Fibroblast of skin of right biceps (primary cell): ENCODE results near the gene PCGF6.
"Not testable (repeated sequence)": the region's sequence is repeated elsewhere in the genome, so short reads cannot be mapped to it uniquely, and the experiment has no call there.

Experiments used
- DNase-seq: peaks from one replicate; pipeline ENCODE4 v3.0.0-alpha.2; 2013

The PCGF6 gene, protein sequence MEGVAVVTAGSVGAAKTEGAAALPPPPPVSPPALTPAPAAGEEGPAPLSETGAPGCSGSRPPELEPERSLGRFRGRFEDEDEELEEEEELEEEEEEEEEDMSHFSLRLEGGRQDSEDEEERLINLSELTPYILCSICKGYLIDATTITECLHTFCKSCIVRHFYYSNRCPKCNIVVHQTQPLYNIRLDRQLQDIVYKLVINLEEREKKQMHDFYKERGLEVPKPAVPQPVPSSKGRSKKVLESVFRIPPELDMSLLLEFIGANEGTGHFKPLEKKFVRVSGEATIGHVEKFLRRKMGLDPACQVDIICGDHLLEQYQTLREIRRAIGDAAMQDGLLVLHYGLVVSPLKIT

DNA sequence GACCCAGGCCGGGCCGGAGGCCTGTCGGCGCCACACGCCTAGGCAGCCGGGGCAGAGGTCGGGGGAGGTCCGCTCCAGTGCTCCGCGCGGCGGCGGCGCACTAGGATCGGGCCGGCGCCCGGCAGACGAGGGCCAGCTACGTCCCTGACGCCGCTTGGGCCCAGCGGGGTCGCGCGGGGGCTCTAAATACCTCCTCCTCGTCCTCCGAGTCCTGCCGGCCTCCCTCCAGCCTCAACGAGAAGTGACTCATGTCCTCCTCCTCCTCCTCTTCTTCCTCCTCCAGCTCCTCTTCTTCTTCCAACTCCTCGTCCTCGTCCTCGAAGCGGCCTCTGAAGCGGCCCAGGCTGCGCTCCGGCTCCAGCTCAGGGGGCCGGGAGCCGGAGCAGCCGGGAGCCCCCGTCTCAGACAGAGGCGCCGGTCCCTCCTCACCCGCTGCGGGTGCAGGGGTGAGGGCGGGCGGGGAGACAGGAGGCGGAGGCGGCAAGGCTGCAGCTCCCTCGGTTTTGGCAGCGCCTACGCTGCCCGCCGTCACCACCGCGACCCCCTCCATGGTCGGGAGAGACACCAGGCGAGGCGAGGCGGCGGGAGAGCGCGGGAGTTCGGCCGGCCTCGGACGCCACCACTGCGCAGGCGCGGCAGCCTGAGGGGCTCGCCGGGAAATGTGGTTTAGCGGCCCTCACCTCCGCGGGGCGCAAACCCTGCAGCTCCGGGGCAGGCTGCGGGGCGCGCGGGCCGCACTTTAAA, at the start of gene PCGF6:
Gene PCGF6 (minus strand): TSS at position 624 of the 744 bp plus-strand sequence. CDS start 74 bp downstream, at position 550.
- peak; percentile 86 for DNase-seq

DNA sequence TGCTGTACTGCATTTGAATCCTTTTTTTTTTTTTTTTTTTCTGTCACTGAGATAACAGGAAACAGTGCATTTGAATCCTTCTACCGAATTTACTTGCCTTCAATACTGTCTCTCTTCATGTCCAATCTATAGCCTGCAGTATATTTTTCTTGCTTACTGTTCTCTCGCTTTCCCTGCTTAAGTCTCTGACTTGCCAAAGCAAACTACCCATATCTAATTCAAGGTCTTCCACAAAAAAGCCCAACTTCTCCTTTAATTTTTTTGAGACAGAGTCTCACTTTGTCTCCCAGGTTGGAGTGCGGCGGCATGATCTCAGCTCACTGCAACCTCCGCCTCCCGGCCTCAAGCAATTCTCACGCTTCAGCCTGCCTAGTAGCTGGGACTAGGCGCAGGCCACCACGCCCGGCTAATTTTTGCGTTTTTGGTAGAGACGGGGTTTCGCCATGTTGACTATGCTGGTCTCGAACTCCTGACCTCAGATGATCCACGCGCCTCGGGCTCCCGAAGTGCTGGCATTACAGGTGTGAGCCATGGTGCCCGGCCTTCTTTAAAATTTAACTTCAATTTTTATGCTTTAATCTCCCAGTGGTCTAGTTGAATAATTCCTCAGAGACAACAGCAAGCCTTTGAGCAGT, 46.4 kb upstream of the PCGF6 start:
- DNase-seq = no peak

DNA sequence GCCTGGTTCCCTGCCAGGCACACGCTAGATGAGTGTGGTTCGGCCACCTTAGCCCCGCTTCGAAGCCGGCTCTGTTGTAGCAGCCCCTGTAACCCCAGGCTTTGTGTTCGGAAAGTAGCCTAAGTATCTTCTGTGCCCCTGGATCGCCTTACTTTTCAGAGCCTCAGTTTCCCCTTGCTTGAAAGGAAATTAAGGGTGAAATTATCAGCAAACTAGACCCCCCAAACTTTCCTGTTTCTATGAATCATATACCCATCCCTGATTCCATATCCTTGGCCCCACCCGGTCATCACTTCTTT, 45.8 kb upstream of the PCGF6 start:
- no peak for DNase-seq

DNA sequence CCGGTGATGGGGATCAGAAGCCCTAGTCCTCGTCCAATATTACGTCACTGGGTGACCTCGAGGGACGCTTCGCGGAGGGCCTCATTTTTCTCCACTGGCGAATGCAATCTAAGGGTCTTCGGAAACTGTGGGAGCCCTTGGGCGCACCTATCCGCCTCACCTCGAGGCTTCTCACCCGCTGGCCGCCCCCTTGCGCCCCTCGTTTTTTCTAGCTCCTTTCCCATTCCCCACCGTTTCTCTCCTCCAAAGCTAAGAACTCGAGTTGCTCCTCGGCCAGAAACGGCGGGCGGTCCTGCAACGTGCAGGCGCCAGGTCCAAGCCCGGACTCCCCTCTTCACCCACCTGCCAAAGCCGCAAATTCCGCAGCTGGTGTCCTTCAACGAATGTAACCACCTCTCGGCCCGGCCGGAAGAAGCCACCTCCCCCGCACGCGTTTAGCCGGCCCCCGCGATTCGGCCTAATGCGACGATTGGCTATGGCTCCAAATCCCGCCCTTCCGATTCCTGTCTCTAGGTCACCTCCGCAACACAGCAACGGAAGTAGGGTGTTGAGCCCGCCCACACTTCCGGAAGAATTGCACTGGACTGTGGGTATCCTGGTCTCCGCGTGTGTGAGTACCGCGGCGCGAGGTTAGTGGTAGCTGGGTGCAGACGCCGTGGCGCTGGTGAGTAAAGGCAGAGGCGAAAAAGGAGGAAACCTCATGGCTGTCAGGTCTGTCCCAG, 45.3 kb upstream of the PCGF6 start, which contains the start of the genes ATP5MK and PDCD11:
Gene ATP5MK (minus strand): TSS at position 409 of the 722 bp plus-strand sequence. CDS start 4,018 bp downstream, outside the sequence.
Gene PDCD11 (plus strand): TSS at position 560 of the 722 bp plus-strand sequence. CDS start 1,801 bp downstream, outside the sequence.
- peak; percentile 97 for DNase-seq

DNA sequence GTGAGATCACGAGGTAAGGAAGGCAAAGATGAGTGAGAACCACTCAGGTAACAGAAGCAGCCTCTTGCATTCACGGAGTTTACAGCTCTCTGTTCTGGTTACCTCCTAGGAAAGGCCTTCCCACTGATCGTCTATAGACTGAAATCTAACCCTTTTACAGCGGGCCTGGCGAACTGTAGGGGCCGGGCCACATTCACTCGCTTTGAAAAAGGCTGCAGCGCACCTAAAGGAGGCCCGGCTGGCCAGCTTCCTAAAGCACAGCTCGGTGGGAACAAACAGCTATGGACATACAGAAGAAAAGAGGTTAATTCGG, 44.8 kb upstream of the PCGF6 start:
- no peak for DNase-seq

DNA sequence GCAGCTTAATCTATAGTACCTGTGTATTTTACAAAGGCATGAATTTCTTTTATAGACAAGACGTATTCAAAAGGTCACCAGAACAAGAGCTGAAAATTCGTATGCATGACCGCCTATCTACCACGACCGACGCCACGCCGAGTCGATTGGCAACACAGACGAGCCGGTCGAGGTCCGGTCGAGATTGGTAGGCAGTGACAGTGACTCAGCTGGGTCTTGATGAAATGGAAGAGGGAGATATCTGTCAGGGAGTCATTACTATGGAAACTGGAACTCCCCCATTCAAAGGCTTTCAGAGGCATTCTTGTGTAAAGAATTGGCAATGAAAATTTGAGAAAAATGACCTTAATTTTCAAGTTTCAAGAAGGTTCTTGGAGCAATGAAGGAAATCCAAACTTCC, 43.2 kb upstream of the PCGF6 start:
- DNase-seq = no peak

DNA sequence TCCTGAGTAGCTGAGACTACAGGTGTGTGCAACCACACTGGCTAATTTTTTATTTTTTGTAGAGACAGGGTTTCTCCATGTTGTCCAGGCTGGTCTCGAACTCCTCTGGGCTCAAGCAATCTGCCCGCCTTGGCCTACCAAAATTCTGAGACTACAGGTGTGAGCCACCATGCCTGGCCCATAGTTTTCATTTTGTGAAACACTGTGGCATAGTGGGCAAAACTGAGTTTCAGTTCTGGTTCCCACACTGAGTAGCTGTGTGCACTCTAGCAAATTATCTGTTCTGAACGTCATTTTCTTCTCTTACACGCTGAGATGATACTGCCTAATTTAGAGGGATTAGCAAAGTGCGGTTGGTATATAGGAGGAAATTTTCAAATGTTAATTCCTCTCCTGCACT, 31.8 kb upstream of the PCGF6 start:
- no peak for DNase-seq

DNA sequence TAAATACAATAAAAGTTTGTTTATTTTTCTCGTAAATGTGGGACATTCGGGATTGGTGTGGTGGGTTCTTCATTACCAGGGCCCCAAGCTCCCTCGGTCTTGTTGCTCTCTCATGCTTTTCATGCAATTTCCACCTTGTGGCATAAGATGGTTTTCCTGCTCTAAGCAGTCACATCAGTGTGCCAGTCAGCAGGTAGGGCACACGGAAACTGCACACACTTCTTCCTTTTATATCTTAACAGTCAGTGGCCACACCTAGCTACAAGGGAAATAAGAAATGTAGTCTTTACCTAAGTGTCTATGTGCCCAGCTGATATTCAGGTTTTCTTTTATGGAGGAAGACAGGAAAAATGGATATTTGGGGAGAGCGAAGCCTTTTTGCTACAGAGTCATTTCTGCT, 23.3 kb upstream of the PCGF6 start:
- no peak for DNase-seq

DNA sequence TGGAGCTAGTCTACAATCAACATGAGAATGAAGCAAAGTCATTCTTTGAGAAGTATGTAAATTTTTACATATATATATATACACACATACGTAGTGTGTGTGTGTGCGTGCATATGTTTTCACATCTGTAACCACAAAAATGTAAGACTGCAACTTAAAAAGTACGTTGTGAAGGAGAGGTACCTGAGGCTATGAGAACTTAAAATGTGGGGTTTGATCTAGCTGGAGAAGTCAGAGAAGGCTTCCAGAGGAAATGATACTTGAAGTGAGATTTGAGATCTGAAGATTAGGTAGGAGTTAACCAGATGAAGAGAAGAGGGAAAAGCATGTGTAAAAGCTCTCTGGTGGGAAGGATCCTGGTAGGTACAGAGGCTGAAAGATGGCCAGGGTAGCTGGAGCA, 22.6 kb upstream of the PCGF6 start:
- no peak for DNase-seq

DNA sequence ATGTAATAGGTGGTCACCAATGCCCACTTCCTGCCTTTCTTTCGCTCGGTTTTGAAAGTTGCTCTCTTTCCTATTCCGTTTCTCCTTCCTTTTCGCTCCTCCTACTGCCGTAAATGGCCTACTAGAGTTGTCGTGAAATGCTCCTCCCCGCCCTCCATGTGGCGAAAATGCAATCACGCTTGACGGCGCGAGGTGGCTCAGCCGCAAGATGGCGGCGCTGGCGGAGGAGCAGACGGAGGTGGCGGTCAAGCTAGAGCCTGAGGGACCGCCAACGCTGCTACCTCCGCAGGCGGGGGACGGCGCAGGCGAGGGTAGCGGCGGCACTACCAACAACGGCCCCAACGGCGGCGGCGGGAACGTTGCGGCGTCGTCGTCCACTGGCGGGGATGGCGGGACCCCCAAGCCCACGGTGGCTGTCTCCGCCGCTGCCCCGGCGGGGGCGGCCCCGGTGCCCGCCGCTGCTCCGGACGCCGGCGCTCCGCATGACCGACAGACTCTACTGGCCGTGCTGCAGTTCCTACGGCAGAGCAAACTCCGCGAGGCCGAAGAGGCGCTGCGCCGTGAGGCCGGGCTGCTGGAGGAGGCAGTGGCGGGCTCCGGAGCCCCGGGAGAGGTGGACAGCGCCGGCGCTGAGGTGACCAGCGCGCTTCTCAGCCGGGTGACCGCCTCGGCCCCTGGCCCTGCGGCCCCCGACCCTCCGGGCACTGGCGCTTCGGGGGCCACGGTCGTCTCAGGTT, 17.0 kb upstream of the PCGF6 start, which contains the start of gene TAF5:
Gene TAF5 (plus strand): TSS at position 195 of the 737 bp plus-strand sequence. CDS start 14 bp downstream, at position 209.
- peak; percentile 97 for DNase-seq

DNA sequence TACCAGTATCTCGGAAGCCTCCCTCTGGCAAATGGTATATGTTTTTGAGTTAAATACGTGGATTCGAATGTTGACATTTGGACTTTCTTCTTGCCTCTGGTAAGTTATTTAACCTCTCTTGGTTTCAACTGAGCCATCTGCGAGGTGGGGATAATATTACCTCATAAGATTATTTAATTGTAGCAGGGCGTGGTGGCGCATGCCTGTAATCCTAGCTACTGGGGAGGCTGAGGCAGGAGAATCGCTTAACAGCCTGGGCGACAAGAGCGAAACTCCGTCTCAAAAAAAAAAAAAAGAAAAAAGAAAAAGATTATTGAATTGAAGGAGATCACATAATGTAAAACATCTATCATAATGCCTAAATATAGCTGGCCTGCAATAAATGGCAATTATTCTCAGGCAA, 16.4 kb upstream of the PCGF6 start:
- DNase-seq = peak; percentile 4

DNA sequence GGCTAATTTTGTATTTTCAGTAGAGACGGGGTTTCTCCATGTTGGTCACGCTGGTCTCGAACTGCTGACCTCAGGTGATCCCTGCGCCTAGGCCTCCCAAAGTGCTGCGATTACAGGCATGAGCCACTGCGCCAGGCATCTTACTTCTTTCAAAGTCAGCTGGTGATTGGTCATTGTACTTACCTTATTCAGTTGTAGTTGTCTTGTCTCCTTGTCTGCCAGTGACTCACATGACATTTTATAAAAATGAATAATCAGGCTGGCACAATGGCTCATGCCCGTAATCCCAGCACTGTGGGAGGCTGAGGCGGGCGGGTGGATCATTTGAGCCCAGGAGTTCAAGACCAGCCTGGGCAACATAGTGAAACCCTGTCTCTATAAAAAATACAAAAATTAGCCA, 9.9 kb upstream of the PCGF6 start:
- not testable (repeated sequence) for DNase-seq

DNA sequence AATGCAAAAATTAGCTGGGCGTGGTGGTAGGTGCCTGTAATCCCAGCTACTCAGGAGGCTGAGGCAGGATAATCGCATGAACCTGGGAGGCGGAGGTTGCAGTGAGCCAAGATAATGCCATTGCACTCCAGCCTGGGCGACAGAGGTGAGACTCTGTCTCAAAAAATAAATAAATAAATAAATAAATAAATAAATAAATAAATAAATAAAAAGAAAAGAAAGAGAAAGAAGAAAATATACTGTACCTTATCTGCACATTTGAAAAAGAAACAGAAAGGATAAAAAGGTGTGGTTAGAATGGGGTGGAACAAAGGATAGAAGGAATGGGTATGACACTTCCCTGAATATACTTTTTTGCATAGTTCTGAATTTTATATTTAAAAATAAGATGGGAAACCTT, 8.6 kb upstream of the PCGF6 start:
- not testable (repeated sequence) for DNase-seq

DNA sequence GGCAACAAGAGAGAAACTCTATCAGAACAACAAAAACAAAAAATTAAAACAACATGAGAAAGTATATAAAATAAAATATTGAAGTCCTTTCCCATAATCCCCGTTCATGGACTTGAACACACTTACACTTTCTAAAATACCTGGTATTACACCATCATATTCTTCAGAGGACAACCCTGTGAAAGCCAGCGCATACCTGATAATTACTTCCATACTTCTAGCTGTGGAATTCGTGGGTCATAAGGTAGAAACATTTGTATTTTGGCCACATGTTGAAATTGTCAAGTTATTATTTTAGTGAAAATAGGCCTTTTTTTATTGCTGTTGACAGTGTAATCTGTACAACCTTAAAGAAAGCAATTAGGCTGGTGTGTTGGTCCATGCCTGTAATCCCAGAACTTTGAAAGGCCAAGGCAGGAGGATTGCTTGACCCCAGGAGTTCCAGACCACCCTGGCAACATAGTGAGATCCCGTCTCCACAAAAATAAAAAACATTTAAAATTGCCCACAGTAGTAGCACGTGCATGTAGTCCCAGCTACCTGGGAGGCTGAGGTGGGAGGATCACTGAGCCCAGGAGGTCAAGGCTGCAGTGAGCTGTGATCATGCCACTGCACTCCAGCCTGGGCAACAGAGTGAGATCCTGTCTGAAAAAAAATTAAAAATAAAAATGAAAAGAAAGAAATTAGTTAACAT, 5.1 kb upstream of the PCGF6 start:
- no peak for DNase-seq

DNA sequence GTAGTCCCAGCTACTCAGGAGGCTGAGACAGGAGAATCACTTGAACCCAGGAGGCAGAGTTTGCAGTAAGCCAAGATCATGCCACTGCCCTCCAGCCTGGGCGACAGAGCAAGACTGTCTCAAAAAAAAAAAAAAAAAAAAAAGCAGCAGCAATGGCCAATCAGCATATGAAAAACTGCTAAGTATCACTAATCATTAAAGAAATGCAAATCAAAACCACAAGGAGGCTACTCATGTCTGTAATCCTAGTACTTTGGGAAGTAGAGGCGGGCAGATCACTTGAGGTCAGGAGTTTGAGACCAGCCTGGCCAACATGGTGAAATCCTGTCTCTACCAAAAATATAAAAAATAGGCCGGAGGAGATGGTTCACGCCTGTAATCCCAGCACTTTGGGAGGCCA, 3.6 kb upstream of the PCGF6 start:
- DNase-seq = not testable (repeated sequence)

DNA sequence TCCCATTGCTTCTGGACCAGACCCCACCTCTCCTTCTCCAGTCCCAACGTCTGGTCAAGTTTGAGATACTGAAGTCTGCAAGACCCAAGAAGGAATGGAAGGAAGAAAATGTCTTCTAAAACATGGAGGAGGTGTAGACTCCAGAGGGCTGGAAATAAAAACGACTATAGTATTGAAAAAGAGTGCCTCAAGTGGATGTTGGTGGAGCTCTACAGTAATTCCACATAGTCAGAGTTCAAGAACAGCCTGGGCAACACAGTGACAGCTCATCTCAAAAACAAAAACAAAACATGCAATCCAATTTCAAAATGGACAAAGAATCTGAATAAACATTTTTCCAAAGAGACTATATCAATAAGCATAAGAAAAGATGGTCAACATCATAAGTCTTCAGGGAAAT, 2.3 kb upstream of the PCGF6 start:
- DNase-seq = no peak

DNA sequence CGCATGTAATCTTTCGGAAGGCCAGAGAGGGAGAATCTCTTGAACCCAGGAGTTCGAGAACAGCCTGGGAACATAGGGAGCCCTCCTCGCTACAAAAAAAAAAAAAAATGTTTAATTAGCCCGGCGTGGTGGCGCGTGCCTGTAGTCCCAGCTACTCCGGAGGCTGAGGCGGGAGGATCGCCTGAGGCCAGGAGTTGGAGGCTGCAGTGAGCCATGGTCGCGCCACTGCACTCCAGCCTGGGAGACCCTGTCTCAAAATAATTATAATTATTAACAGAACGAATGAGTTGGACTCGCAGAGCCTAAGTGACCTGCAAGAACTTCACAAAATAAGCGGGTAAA, 794 bp downstream of the PCGF6 start:
- DNase-seq = no peak

DNA sequence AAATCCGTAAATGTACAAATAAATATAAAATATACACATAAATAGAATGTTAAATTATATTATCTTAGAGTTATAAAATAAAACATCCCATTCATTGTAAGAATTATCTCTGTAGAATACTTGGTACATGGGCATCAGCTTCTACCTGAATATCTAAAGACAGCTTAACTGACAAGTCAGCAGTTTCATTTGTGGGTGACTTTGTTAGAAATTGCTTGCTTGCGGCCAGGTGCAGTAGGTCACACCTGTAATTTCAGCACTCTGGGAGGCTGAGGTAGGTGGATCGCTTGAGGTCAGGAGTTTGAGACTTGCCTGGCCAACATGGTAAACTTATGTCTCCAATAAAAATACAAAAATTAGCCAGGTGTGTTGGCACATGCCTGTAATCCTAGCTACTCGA, 14.6 kb downstream of the PCGF6 start:
- no peak for DNase-seq

DNA sequence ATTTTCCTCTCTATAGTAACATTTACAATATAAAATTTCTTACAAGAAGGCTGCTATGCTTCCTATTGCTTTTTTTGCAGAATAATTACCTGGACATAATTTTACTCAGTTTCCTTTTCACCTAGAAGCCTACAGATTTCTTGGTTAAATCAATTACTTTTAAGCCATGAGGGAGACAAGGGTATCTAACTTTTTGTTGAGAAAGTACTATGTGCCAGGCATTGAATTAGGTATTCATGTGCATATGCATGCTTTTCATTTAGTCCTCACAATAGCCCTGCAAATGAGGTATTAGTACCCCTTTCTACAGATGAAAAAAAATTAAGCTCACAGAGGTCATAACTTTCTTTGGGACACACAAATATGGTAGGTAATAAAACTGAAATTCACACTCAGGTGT, 16.4 kb downstream of the PCGF6 start:
- DNase-seq = no peak

DNA sequence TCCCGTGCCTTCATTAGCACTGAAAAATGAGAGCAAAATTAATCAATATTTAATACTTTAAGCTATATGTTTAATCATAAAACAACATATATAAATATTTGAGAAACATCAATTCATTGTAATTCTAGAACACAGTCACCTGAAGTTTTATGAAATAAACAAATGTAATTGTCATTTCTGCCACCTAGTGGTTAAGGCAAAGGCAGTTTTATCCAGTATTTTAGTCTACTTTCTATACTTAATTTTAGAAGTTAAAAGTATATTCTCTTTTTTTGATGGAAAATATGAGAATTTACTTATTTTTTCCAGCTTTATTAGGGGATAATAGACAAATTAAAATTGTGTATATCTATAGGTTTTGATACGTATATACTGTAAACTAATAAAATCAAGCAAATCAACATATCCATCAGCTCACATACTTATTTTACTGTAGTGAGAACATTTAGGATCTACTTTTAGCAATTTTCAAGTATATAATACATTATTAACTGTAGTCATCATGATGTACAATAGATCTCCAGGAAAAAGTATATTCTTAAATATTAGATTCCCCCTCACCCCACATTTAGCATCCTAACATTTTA, 16.9 kb downstream of the PCGF6 start:
- DNase-seq = peak; percentile 14

DNA sequence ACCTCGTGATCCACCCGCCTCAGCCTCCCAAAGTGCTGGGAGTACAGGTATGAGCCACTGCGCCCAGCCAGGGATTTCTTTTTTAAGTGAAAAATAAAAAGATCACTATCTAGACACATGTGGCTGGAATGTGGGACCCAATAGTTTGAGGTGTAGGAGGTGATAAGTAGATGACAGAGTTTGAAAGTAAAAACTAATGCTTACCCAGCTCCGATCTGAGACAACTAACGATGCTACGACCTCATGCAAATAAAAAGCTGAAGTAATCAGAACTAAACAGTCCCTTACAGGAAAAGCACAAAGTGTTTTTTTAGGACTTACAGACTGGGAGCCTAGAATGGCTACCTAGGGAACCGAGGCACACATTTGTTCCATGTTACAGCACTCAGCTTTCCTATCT, 23.0 kb downstream of the PCGF6 start:
- no peak for DNase-seq

DNA sequence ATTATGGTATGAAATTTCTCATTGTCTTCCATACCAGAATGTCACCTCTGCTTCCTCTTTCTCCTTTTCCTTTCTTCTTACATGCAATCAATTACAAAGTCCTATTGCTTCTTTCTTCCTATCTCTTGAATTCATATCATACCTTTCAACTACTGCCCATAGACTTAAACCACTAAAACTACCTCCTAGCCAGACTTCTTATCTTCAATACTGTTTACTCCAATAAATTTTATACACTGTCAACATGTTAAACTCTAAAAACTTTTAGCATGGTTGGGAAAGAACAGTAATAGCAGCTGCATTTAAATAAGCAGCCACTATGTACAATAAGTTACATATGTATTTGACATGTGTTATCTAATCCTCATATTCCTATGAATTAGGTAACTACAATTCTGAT, 34.9 kb downstream of the PCGF6 start:
- DNase-seq = no peak
